C4-2B (cell line): ENCODE data around the gene RPUSD1.

Experiments
- ZFX ChIP-seq: fragments of 450-650 bp; IDR thresholded peaks from 2 replicates; pipeline ENCODE4 v1.6.1; 2017
- TF ChIP-seq, protein P1 (sequence below): fragments of 450-650 bp; conservative IDR thresholded peaks from 2 replicates; pipeline ENCODE4 v1.5.1; 2017; ENCODE audit warnings: mild to moderate bottlenecking

DNA sequence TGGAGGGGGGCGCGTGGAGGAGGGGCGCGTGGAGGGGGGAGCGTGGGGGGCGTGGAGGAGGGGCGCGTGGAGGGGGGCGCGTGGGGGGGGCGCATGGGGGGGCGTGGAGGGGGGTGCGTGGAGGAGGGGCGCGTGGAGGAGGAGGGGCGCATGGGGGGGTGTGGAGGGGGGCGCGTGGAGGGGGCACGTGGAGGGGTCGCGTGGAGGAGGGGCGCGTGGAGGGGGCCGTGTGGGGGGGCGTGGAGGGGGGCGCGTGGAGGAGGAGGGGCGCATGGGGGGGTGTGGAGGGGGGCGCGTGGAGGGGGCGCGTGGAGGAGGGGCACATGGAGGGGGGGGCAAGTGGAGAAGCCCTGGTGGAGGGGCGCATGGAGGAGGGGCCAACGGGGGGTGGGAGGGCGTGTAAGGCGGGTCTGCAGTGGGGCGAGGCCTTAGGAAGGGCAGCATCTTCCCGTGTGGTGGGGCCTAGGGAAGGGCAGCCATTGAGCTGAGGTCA is 20.4 kb downstream of the RPUSD1 start:
- TF ChIP-seq, protein P1, sequence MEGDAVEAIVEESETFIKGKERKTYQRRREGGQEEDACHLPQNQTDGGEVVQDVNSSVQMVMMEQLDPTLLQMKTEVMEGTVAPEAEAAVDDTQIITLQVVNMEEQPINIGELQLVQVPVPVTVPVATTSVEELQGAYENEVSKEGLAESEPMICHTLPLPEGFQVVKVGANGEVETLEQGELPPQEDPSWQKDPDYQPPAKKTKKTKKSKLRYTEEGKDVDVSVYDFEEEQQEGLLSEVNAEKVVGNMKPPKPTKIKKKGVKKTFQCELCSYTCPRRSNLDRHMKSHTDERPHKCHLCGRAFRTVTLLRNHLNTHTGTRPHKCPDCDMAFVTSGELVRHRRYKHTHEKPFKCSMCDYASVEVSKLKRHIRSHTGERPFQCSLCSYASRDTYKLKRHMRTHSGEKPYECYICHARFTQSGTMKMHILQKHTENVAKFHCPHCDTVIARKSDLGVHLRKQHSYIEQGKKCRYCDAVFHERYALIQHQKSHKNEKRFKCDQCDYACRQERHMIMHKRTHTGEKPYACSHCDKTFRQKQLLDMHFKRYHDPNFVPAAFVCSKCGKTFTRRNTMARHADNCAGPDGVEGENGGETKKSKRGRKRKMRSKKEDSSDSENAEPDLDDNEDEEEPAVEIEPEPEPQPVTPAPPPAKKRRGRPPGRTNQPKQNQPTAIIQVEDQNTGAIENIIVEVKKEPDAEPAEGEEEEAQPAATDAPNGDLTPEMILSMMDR: no peak
- no peak for TF ChIP-seq ZFX
